OCI-M1 (cell line): ENCODE measurements around the gene SPDYE2B.
"Not testable (repeated sequence)": the region's sequence is repeated elsewhere in the genome, so short reads cannot be mapped to it uniquely, and the experiment has no call there.

ENCODE experiments used
- DNase-seq: peaks from one replicate; lab custom pipeline; 2025; lab: John Stamatoyannopoulos, UW

Gene SPDYE2B

GRCh38 chr7:102649924-102650323 lies at the start of gene SPDYE2B:
Gene SPDYE2B (plus strand): TSS chr7:102650319. CDS start chr7:102652349, 2,030 bp downstream.
- DNase-seq, result not testable (repeated sequence)

- DNase-seq, result not testable (repeated sequence)
Measured at GRCh38 chr7:102602317-102602716, 47.8 kb upstream of the SPDYE2B start.

- not testable (repeated sequence) for DNase-seq
Measured at GRCh38 chr7:102604431-102605145, 45.5 kb upstream of the SPDYE2B start.

- not testable (repeated sequence) for DNase-seq
Measured at GRCh38 chr7:102606848-102607247, 43.3 kb upstream of the SPDYE2B start.

GRCh38 chr7:102609734-102610133 lies 40.4 kb upstream of the SPDYE2B start:
- not testable (repeated sequence) for DNase-seq

GRCh38 chr7:102610441-102610840 lies 39.7 kb upstream of the SPDYE2B start:
- DNase-seq, result not testable (repeated sequence)

GRCh38 chr7:102611013-102611674 lies 39.0 kb upstream of the SPDYE2B start:
- not testable (repeated sequence) for DNase-seq

- DNase-seq, result not testable (repeated sequence)
Measured at GRCh38 chr7:102611675-102612325, 38.3 kb upstream of the SPDYE2B start.

GRCh38 chr7:102613575-102614345 lies 36.4 kb upstream of the SPDYE2B start:
- DNase-seq, result not testable (repeated sequence)

GRCh38 chr7:102614346-102614697 lies 35.8 kb upstream of the SPDYE2B start:
- not testable (repeated sequence) for DNase-seq

GRCh38 chr7:102614873-102615272 lies 35.2 kb upstream of the SPDYE2B start:
- DNase-seq, result not testable (repeated sequence)

- DNase-seq, result not testable (repeated sequence)
Measured at GRCh38 chr7:102615930-102616329, 34.2 kb upstream of the SPDYE2B start.

GRCh38 chr7:102616507-102617125 lies 33.5 kb upstream of the SPDYE2B start, which contains the start of gene RASA4:
Gene RASA4 (minus strand): TSS chr7:102616756. CDS start chr7:102616689, 67 bp downstream.
- DNase-seq, result not testable (repeated sequence)

- DNase-seq, result not testable (repeated sequence)
Measured at GRCh38 chr7:102618122-102618521, 32.0 kb upstream of the SPDYE2B start.

GRCh38 chr7:102627271-102627904 lies 22.7 kb upstream of the SPDYE2B start:
- not testable (repeated sequence) for DNase-seq

GRCh38 chr7:102630622-102631021 lies 19.5 kb upstream of the SPDYE2B start:
- DNase-seq, result not testable (repeated sequence)

- DNase-seq, result not testable (repeated sequence)
Measured at GRCh38 chr7:102634299-102634698, 15.8 kb upstream of the SPDYE2B start.

GRCh38 chr7:102635354-102635753 lies 14.8 kb upstream of the SPDYE2B start:
- not testable (repeated sequence) for DNase-seq

GRCh38 chr7:102636956-102637355 lies 13.2 kb upstream of the SPDYE2B start:
- DNase-seq, result not testable (repeated sequence)

- DNase-seq, result not testable (repeated sequence)
Measured at GRCh38 chr7:102638848-102639247, 11.3 kb upstream of the SPDYE2B start.

- DNase-seq, result not testable (repeated sequence)
Measured at GRCh38 chr7:102642691-102643090, 7.4 kb upstream of the SPDYE2B start, which contains the start of gene UPK3BL1. Gene UPK3BL1 (minus strand): TSS chr7:102642791. CDS start chr7:102642741, 50 bp downstream.
